SJCRH30 (cell line): ENCODE data around the gene DNAJB2. TPM values are rescaled to one million over a fixed set of nuclear protein-coding genes. Genes with fewer than 3 reads are reported as not detected.
"Not testable (repeated sequence)": the region's sequence is repeated elsewhere in the genome, so short reads cannot be mapped to it uniquely, and the experiment has no call there.

ENCODE experiments used
- DNase-seq, 2 experiments: peaks; one replicate each; pipeline ENCODE4 v3.0.0-alpha.2; 2015 to 2020
- H3K27ac ChIP-seq: fragments of 250-450 bp; sonication (Bioruptor Pico); 2 replicates; pipeline ENCODE4 v1.5.1; 2020; ENCODE audit warnings: mild to moderate bottlenecking, moderate library complexity
- H3K27me3 ChIP-seq: fragments of 250-450 bp; sonication (Bioruptor Pico); 2 replicates; pipeline ENCODE4 v1.5.1; 2020; ENCODE audit warnings: mild to moderate bottlenecking, moderate library complexity
- H3K36me3 ChIP-seq: fragments of 250-450 bp; sonication (Bioruptor Pico); 2 replicates; pipeline ENCODE4 v1.5.1; 2020; ENCODE audit warnings: mild to moderate bottlenecking, moderate library complexity
- H3K4me1 ChIP-seq: fragments of 250-450 bp; sonication (Bioruptor Pico); 2 replicates; pipeline ENCODE4 v1.5.1; 2020; ENCODE audit warnings: mild to moderate bottlenecking, moderate library complexity
- H3K4me3 ChIP-seq: fragments of 250-450 bp; sonication (Bioruptor Pico); 2 replicates; pipeline ENCODE4 v1.5.1; 2020; ENCODE audit warnings: mild to moderate bottlenecking, moderate library complexity
- H3K9me3 ChIP-seq: fragments of 250-450 bp; sonication (Bioruptor Pico); replicated peaks from 2 replicates; pipeline ENCODE4 v1.5.1; 2020; ENCODE audit warnings: mild to moderate bottlenecking, moderate library complexity
- total RNA-seq: library from RNA; depleted of rRNA; stranded (reverse); fragments of >200 nt; shearing (Covaris generic); gene quantifications from 2 replicates; pipeline ENCODE4 v1.2.3, GENCODE V29; 2014

The DNAJB2 gene
- total RNA-seq, 1 experiment from 2014 or later, result 19.4 TPM

GRCh38 chr2:219251656-219252055 lies 27.5 kb upstream of the DNAJB2 start:
- Histone ChIP-seq H3K4me3 (no peak overlapping the region; the same call in 1 of the 2 replicates), H3K36me3 (peaks cover 3% of the 10 kb centered on the region), H3K27me3 (peaks cover 4% of the 10 kb centered on the region; the same call in 1 of the 2 replicates), H3K27ac (peak overlapping the region; percentile 80), H3K9me3 (no peaks in the 10 kb centered on the region), H3K4me1 (peaks cover 31% of the 10 kb centered on the region)
- DNase-seq, result peak; percentile 52 to 59

DNA sequence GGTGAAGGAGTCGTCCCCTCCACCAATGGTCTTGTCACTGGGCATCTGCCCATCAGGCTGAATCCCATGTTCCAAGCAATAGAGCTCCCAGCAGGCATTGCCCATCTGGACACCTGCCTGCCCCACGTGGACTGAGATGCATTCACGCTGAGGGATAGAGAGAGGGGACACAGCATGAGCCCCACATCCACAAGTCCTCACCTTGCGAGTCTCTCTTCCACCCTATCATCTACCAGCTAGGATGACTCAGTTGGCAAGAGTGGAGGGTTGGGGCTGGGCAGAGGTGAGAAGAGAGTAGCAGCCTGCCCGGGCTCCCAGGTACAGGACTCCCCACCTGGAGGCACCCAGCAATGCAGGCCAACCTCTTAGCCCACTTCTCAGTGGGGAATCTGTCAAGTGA lies 27.1 kb upstream of the DNAJB2 start:
- peaks cover 4% of the 10 kb centered on the region; the same call in 1 of the 2 replicates for H3K27me3 ChIP-seq
- H3K9me3 ChIP-seq, result no peaks in the 10 kb centered on the region
- DNase-seq, result no peak
- H3K27ac ChIP-seq, result peak overlapping the region; percentile 80
- peaks cover 31% of the 10 kb centered on the region for H3K4me1 ChIP-seq
- H3K4me3 ChIP-seq, result peak overlapping the region; percentile 68
- H3K36me3 ChIP-seq, result peaks cover 3% of the 10 kb centered on the region

DNA sequence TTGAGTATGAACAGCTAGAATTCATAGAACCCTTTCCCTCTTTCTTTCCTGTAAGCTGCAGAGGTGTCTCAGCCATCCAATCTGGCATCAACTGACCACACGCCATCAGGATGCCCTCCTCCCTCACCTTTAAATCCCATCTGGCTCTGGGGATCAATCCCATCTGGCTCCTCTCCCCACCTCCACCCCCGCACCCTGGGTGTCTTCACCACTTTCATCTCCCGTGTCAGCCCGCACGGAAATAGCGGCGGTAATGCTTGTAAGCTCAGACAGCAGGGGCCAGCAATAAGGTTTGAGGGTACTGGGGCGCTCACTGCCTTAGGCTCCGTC lies 26.6 kb upstream of the DNAJB2 start:
- Histone ChIP-seq H3K4me3 (peak overlapping the region; percentile 68), H3K9me3 (no peaks in the 10 kb centered on the region), H3K36me3 (peaks cover 3% of the 10 kb centered on the region), H3K27ac (peak overlapping the region; percentile 80), H3K4me1 (peaks cover 31% of the 10 kb centered on the region), H3K27me3 (peaks cover 4% of the 10 kb centered on the region; the same call in 1 of the 2 replicates)
- DNase-seq, result no peak

DNA sequence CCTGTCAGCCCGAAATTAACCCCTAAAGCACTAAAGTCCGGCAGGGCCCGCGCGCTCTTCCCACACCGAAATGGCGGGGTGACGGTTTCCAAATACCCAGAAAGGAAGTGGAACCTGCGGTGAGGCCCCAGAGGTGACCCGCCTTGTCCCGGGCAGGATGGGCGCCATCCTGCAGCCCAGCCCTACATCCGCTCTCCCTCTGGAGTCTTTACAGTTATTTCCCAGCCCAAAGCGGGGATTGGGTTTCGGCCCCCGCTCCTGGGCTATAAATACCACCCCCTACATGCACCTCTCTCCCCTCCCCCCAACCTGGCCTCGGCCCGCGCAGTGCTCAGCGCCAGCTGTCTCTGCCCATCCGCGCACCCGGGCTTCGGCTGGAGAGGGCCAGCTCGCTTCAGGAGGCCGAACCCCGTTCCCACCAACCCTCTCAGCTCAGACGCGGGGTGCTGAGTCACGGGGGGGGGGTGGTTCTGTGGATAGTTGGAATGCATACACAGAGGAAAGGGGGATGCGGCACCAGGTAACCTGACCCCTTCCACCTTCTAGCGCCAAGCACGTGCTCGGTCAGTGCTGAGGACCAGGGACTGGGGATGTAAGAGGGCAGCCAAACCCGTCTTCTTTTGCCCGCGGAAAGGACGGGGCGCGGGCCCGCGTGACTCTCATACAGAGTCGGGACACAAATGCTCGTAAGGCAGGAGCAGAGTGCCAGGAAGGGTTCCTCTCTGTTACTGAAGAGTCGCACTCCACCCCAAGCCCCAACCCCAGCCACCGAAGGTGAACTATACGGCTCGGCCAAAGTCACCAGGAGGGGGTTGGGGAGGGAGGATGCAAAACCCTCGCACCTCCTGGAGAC lies 26.0 kb upstream of the DNAJB2 start, which contains the start of gene TUBA4B:
TUBA4B (plus strand) TSS at position 344 of the 853 bp plus-strand sequence; CDS start at position 509, 165 bp downstream.
- Histone ChIP-seq H3K36me3 (peaks cover 3% of the 10 kb centered on the region), H3K4me1 (peaks cover 31% of the 10 kb centered on the region), H3K4me3 (peak within 1 kb of the TSS; percentile 68), H3K27me3 (peaks cover 4% of the 10 kb centered on the region; the same call in 1 of the 2 replicates), H3K27ac (peak within 1 kb of the TSS; percentile 80), H3K9me3 (no peaks in the 10 kb centered on the region)
- DNase-seq, result peak; percentile 95

GRCh38 chr2:219253753-219254589 lies 25.2 kb upstream of the DNAJB2 start, which contains the start of gene TUBA4A:
Gene TUBA4A, minus strand, starts transcription at chr2:219253918. Its CDS starts 60 bp downstream, at chr2:219253858.
- peaks cover 28% of the 10 kb centered on the region for H3K4me1 ChIP-seq
- H3K27me3 ChIP-seq, result peaks cover 4% of the 10 kb centered on the region; the same call in 1 of the 2 replicates
- DNase-seq, result peak; percentile 83 to 87

GRCh38 chr2:219254590-219255201 lies 24.5 kb upstream of the DNAJB2 start:
- DNase-seq, result no peak
- H3K27me3 ChIP-seq, result peaks cover 4% of the 10 kb centered on the region

More at GRCh38 chr2:219253753-219254589, 25.2 kb upstream of the DNAJB2 start, which contains the start of gene TUBA4A:
- peak within 1 kb of the TSS; percentile 80 for H3K27ac ChIP-seq
- peaks cover 3% of the 10 kb centered on the region for H3K36me3 ChIP-seq
- peak within 1 kb of the TSS; percentile 68 for H3K4me3 ChIP-seq
- H3K9me3 ChIP-seq, result no peaks in the 10 kb centered on the region

DNA sequence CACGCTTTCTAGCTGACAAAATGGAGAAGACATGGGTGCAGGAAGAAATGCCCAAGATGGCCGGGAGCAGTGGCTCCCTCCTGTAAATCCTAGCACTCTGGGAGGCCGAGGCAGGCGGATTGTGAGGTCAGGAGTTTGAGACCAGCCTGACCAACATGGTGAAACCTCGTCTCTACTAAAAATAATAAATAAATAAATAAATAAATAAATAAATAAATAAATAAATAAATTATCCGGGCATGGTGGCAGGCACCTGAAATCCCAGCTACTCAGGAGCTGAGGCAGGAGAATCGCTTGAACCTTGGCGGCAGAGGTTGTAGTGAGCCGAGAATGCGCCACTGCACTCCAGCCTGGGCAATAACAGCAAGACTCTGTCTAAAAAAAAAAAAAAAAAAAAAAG lies 20.2 kb upstream of the DNAJB2 start:
- not testable (repeated sequence) for DNase-seq

More at GRCh38 chr2:219254590-219255201, 24.5 kb upstream of the DNAJB2 start:
- Histone ChIP-seq H3K4me1 (peaks cover 22% of the 10 kb centered on the region), H3K36me3 (peaks cover 3% of the 10 kb centered on the region), H3K4me3 (peak overlapping the region; percentile 68; the same call in 1 of the 2 replicates), H3K27ac (no peak overlapping the region), H3K9me3 (no peaks in the 10 kb centered on the region)

DNA sequence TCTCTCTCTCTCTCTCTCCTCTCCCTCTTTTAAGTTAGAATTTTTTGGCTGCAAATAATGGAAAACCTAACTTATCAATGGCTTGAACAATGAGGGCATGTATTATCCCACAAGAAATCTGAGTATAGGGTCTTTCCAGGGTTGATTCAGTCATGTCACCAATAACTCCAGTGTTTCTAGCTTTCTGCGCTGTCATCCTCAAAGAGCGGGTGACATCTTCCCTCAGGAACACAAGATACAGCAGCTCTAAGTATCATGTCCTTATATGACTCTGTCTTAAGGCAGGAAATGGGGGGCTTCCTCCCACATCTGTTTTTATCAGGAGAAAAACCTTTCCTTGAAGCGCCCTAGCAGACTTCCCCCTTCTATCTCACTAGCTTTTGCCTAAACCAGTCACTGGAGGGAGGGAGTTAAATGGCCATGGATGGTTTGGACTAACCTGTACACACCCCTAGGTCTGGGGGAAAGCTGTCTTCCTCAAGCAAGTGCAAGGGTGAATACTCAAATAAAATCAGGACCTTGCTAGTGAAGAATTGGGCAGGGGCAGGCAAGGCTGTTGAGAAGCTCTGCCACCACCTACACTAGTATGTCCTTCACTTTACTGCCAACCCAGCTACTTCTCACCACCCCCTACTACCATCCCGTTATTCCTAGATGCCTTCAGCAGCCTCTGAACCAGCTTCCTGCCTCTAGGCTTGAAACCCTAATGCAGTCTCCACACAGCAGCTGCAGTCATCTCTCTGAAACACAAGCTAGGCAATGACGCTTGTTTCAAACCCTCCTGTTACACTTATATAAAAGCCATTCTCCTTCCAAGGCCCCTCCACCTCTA lies 17.9 kb upstream of the DNAJB2 start:
- Histone ChIP-seq H3K4me1 (peaks cover 4% of the 10 kb centered on the region; the same call in 1 of the 2 replicates), H3K27ac (no peak overlapping the region), H3K9me3 (no peaks in the 10 kb centered on the region), H3K36me3 (no peaks in the 10 kb centered on the region), H3K27me3 (no peaks in the 10 kb centered on the region; the same call in none of the 2 replicates), H3K4me3 (no peak overlapping the region)
- DNase-seq, result peak in 1 of 2 experiments; percentile 58

More for the DNA sequence above, 20.2 kb upstream of the DNAJB2 start:
- not testable (repeated sequence) for H3K4me1 ChIP-seq, H3K9me3 ChIP-seq, H3K27me3 ChIP-seq, H3K4me3 ChIP-seq, H3K27ac ChIP-seq, H3K36me3 ChIP-seq

GRCh38 chr2:219266232-219266631 lies 12.9 kb upstream of the DNAJB2 start:
- no peaks in the 10 kb centered on the region for H3K9me3 ChIP-seq
- H3K36me3 ChIP-seq, result no peaks in the 10 kb centered on the region
- H3K27me3 ChIP-seq, result no peaks in the 10 kb centered on the region
- no peak for DNase-seq
- H3K4me1 ChIP-seq, result peaks cover under 1% of the 10 kb centered on the region; the same call in 1 of the 2 replicates
- no peak overlapping the region for H3K4me3 ChIP-seq
- no peak overlapping the region for H3K27ac ChIP-seq

DNA sequence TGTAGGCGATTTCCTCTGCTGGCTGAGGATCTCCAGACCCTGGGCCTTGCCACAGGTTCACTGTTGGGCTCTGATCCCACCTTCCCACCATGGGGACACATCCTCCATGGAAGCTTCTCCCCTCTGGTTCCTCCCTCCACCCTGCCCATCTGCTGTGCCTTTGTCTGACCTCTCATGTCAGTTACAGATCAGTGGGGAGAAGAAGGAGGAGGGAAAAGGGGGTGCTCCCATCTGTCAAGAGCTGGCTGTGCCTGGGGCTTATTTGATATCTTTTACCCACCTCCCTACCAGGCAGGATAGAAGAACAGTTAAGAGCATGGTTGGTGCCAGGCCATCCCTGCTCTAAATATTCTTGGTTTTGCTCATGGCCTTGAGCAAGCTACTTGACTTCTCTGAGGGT lies 12.3 kb upstream of the DNAJB2 start:
- Histone ChIP-seq H3K27ac (no peak overlapping the region), H3K36me3 (no peaks in the 10 kb centered on the region), H3K4me1 (no peaks in the 10 kb centered on the region), H3K4me3 (no peak overlapping the region), H3K27me3 (no peaks in the 10 kb centered on the region), H3K9me3 (no peaks in the 10 kb centered on the region)
- DNase-seq, result no peak

GRCh38 chr2:219268294-219268693 lies 10.9 kb upstream of the DNAJB2 start:
- H3K36me3 ChIP-seq, result no peaks in the 10 kb centered on the region
- no peak for DNase-seq
- no peaks in the 10 kb centered on the region for H3K27me3 ChIP-seq
- no peaks in the 10 kb centered on the region; the same call in 1 of the 2 replicates for H3K4me1 ChIP-seq
- no peak overlapping the region for H3K27ac ChIP-seq
- no peaks in the 10 kb centered on the region for H3K9me3 ChIP-seq
- no peak overlapping the region for H3K4me3 ChIP-seq

DNA sequence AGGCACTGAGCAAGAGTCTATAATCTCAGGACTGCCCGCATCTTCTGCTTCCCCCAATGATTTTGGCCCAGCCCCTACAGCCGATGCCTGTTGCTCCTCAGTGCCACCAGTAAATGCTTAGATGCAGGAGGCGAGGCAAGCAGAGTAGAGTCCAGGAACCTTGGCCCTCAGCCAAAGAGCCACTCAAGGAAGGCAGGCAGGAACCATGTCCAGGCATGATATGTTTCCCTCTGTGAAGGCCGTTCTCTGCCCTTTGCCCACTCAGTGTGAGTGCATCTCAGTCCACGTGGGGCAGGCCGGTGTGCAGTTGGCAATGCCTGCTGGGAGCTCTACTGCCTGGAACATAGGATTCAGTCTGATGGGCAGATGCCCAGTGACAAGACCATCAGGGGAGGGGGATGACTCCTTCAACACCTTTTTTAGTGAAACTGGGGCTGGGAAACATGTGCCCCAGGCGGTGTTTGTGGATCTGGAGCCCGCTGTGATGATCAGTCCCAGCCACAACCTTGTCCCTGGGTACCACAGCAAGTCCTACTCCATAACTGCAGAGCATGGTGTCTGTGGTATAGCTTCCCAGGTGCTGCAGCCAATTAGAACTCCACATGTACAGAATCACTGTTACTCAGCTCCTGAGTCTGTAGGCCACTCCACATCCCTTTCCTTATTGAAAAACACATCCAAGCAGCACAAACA lies 9.7 kb upstream of the DNAJB2 start:
- no peaks in the 10 kb centered on the region; the same call in none of the 2 replicates for H3K4me1 ChIP-seq
- H3K36me3 ChIP-seq, result no peaks in the 10 kb centered on the region
- H3K9me3 ChIP-seq, result no peaks in the 10 kb centered on the region
- H3K27me3 ChIP-seq, result no peaks in the 10 kb centered on the region
- no peak for DNase-seq
- H3K27ac ChIP-seq, result no peak overlapping the region
- no peak overlapping the region for H3K4me3 ChIP-seq

DNA sequence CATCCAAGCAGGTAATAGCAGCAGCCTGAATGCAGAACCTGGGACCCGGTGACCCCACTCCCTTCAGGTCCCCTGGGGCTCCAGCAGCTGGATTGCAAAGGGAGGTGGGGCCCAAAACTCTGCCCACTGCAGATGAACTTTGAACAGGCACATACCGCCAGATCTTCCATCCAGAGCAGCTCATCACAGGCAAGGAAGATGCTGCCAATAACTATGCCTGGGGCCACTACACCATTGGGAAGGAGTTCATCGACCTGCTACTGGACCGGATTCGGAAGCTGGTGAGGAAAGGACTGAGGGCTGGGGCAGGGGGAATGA lies 9.2 kb upstream of the DNAJB2 start:
- Histone ChIP-seq H3K27me3 (no peaks in the 10 kb centered on the region), H3K4me3 (no peak overlapping the region), H3K4me1 (no peaks in the 10 kb centered on the region; the same call in none of the 2 replicates), H3K36me3 (no peaks in the 10 kb centered on the region), H3K27ac (no peak overlapping the region), H3K9me3 (no peaks in the 10 kb centered on the region)
- no peak for DNase-seq
